Measurements from ENCODE around the gene TMEM39B. TPM values are rescaled to one million over a fixed set of nuclear protein-coding genes. Genes with fewer than 3 reads are reported as not detected.

TMEM39B gene
- polyA plus RNA-seq, 1 experiment = 31.1 TPM

DNA sequence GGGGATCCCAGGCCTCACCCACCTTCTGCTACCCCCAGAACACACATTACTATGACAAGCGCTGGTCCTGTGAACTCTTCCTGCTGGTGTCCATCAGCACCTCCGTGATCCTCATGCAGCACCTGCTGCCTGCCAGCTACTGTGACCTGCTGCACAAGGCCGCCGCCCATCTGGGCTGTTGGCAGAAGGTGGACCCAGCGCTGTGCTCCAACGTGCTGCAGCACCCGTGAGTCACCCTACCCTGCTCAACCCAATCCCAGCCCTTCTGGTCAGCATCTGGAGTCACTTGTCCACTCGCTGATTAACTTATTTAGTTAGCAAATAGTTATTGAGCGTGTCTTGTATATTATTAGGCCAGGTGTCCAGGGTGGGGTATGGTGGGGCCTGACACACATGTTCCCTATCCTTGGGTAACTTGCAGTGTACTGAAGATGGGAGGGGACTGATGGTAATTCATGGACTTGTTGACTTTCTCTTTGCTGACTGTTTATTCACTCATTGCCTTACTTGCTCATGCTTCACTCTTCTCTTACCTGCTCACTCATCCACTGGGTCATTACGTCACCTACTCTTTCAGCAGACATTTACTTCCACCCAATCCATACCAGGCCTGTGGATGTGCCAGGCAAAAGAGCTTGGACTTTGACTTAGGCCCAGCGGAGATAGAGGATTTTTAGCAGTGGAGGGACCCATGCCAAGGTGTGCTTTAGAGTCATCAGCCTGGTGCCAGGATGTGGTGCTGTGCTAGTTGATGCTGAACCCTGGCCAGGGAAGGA lies 22.2 kb downstream of the TMEM39B start:
- Histone ChIP-seq H3K4me3 (ENCODE audit: low read depth, low read length) (no peak overlapping the region), H3K36me3 (ENCODE audit: control insufficient read depth, insufficient read depth, low read length) (peaks cover 30% of the 10 kb centered on the region), H3K27me3 (ENCODE audit: control insufficient read depth, insufficient read depth, low read length) (no peaks in the 10 kb centered on the region)
- ChIA-PET CTCF (interaction anchor here (1.0 kb wide), 1 partner anchor 16 kb away, joined by 3 read pairs; no protein-coding TSS in a partner anchor), POLR2A (no interaction called here)
- DNase-seq (ENCODE audit: low read depth) = no peak
- TF ChIP-seq, protein P1, sequence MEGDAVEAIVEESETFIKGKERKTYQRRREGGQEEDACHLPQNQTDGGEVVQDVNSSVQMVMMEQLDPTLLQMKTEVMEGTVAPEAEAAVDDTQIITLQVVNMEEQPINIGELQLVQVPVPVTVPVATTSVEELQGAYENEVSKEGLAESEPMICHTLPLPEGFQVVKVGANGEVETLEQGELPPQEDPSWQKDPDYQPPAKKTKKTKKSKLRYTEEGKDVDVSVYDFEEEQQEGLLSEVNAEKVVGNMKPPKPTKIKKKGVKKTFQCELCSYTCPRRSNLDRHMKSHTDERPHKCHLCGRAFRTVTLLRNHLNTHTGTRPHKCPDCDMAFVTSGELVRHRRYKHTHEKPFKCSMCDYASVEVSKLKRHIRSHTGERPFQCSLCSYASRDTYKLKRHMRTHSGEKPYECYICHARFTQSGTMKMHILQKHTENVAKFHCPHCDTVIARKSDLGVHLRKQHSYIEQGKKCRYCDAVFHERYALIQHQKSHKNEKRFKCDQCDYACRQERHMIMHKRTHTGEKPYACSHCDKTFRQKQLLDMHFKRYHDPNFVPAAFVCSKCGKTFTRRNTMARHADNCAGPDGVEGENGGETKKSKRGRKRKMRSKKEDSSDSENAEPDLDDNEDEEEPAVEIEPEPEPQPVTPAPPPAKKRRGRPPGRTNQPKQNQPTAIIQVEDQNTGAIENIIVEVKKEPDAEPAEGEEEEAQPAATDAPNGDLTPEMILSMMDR (IDR thresholded peaks at IDR 0.05; ENCODE audit: insufficient read depth, low read depth, low read length) = no peak

DNA sequence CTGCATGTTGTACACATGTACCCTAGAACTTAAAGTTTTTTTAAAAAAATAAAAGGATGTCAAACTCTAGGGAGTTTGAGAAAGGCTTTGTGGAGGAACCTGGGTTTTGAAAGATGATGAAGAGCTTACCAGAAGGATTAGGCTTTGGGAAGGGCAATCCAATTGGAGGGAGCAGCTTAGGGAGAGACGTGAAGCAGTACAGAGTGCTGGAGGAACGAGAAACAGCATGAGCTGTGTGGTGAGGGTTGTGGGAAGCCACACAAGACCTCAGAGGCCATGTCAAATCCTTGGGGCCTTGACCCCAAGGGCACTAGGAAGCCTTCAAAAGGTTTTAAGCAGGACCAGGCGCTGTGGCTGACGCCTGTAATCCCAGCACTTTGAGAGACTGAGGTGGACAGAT lies 26.7 kb downstream of the TMEM39B start:
- POLR2A ChIA-PET = no interaction called here
- no peak for DNase-seq (ENCODE audit: low read depth)
- H3K36me3 ChIP-seq (ENCODE audit: control insufficient read depth, insufficient read depth, low read length) = peaks cover 23% of the 10 kb centered on the region
- CTCF ChIA-PET = interaction anchor here (0.6 to 0.7 kb wide), 2 partner anchors 17 to 18 kb away, joined by 3 to 4 read pairs; no protein-coding TSS in a partner anchor
- no peaks in the 10 kb centered on the region for H3K27me3 ChIP-seq (ENCODE audit: control insufficient read depth, insufficient read depth, low read length)
- TF ChIP-seq, protein P1 (IDR thresholded peaks at IDR 0.05; ENCODE audit: insufficient read depth, low read depth, low read length) = no peak
- H3K4me3 ChIP-seq (ENCODE audit: low read depth, low read length) = no peak overlapping the region

DNA sequence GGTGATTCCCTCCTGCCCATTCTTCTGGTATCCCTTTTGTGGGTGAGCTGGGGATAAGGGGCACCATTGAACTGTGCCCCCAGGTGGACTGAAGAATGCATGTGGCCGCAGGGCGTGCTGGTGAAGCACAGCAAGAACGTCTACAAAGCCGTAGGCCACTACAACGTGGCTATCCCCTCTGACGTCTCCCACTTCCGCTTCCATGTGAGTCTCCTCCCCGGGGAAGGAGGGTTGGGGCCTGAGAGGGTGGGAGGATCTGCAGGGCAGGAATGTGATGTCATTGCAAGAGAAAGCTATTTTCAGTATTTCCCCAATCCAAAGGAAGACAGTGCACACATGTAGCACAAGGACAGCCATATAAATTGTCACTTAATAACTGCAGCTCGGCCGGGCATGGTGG lies 27.6 kb downstream of the TMEM39B start:
- TF ChIP-seq, protein P1 (IDR thresholded peaks at IDR 0.05; ENCODE audit: insufficient read depth, low read depth, low read length) = no peak
- Histone ChIP-seq H3K27me3 (ENCODE audit: control insufficient read depth, insufficient read depth, low read length) (no peaks in the 10 kb centered on the region), H3K36me3 (ENCODE audit: control insufficient read depth, insufficient read depth, low read length) (peaks cover 15% of the 10 kb centered on the region), H3K4me3 (ENCODE audit: low read depth, low read length) (no peak overlapping the region)
- ChIA-PET CTCF (no interaction called here), POLR2A (interaction anchor here (0.9 kb wide), 1 partner anchor 37 kb away, joined by 4 read pairs; no protein-coding TSS in a partner anchor)
- DNase-seq (ENCODE audit: low read depth) = no peak

DNA sequence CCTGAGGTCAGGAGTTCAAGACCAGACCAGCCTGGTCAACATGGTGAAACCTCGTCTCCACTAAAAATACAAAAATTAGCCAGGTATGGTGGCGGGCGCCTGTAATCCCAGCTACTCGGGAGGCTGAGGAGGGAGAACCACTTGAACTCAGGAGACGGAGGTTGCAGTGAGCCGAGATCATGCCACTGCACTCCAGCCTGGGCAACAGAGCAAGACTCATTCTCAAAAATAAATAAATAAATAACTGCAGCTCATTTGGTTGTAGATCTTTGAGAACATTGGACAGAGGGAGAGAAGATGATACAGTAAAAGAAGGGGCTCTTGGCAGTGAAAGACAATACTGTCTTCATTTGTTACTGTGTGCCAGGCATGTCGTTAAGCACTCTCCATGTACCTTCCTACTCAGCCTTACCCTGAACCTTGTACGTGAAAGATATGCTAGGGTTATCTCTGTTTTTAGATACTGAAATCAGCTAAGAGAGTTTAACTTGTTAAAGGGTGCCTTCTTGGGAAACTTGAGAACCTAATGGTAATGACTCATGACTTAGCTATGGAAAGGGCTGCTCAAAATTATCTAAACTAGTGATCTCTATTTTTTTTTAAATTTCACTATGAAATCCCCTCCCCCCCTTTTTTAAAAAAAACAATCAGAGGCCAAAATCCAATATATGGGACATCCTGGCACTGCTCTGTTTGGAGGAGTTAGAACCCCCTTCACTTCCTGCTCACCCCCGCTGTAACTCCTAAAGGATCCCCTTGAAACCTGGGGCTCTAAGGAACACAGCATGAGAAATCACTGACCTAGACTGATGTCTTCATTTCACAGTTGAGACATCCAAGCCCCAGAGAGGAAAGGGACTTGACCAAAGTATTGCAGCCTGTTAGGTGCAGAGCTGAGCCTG lies 28.3 kb downstream of the TMEM39B start:
- Histone ChIP-seq H3K27me3 (ENCODE audit: control insufficient read depth, insufficient read depth, low read length) (no peaks in the 10 kb centered on the region), H3K4me3 (ENCODE audit: low read depth, low read length) (no peak overlapping the region), H3K36me3 (ENCODE audit: control insufficient read depth, insufficient read depth, low read length) (peaks cover 8% of the 10 kb centered on the region)
- peak; percentile 19 for DNase-seq (ENCODE audit: low read depth)
- TF ChIP-seq, protein P1 (IDR thresholded peaks at IDR 0.05; ENCODE audit: insufficient read depth, low read depth, low read length) = no peak
- CTCF ChIA-PET = interaction anchor here (0.6 to 1.0 kb wide), 2 partner anchors 11 to 553 kb away, joined by 3 read pairs; no protein-coding TSS in a partner anchor
- POLR2A ChIA-PET = interaction anchor here (0.6 to 0.9 kb wide), 2 partner anchors 15 to 38 kb away, joined by 4 to 12 read pairs; no protein-coding TSS in a partner anchor

DNA sequence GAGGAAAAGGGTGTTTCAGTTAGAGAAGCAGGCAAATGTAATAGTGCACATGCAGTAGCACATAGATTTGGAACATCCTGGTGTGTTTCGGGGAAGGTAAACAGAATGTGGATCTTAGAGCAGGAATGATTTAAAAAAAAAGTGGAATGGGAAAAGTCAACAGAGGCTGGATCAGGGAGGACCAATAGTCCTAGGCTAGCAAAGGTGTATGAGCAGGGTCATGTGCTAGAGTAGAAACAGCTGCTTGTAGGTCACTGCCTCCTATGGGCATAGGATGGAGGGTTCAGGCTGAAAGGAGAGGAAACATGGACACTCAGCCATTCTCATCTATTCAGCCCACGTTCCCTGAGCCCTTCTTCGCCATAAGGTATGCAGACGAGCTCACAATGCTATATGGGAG lies 31.4 kb downstream of the TMEM39B start:
- DNase-seq (ENCODE audit: low read depth) = no peak
- Histone ChIP-seq H3K36me3 (ENCODE audit: control insufficient read depth, insufficient read depth, low read length) (peaks cover 3% of the 10 kb centered on the region), H3K4me3 (ENCODE audit: low read depth, low read length) (no peak overlapping the region), H3K27me3 (ENCODE audit: control insufficient read depth, insufficient read depth, low read length) (no peaks in the 10 kb centered on the region)
- ChIA-PET CTCF (interaction anchor here (1.3 kb wide), 1 partner anchor 31 kb away, joined by 4 read pairs; the partner anchor contains the start of gene TMEM39B), POLR2A (no interaction called here)
- TF ChIP-seq, protein P1 (IDR thresholded peaks at IDR 0.05; ENCODE audit: insufficient read depth, low read depth, low read length) = no peak
